NCI-H345 treated with DMSO at 0.1 percent for 48 hours (cell line): ENCODE measurements around the gene WASL.
A peak's percentile ranks its signal among the peaks of the same experiment; 100 is the strongest.
"Not testable (repeated sequence)": the region's sequence is repeated elsewhere in the genome, so short reads cannot be mapped to it uniquely, and the experiment has no call there.

Source experiments
- DNase-seq: peaks from one replicate; lab custom pipeline; 2025; ENCODE audit not compliant: unreplicated experiment; lab: John Stamatoyannopoulos, UW

WASL gene

GRCh38 chr7:123769371-123769770 is 20.6 kb upstream of the WASL start:
- DNase-seq, result no peak

GRCh38 chr7:123768493-123768892 is 19.7 kb upstream of the WASL start:
- DNase-seq, result no peak

GRCh38 chr7:123763191-123763661 is 14.4 kb upstream of the WASL start:
- DNase-seq, result no peak

GRCh38 chr7:123761729-123762128 is 12.9 kb upstream of the WASL start:
- no peak for DNase-seq

GRCh38 chr7:123757095-123757494 is 8.3 kb upstream of the WASL start:
- no peak for DNase-seq

- no peak for DNase-seq
Measured at GRCh38 chr7:123755338-123755737, 6.5 kb upstream of the WASL start.

- DNase-seq, result no peak
Measured at GRCh38 chr7:123754271-123754871, 5.6 kb upstream of the WASL start.

GRCh38 chr7:123752534-123752933 is 3.7 kb upstream of the WASL start:
- no peak for DNase-seq

- DNase-seq, result no peak
Measured at GRCh38 chr7:123751821-123752220, 3.0 kb upstream of the WASL start.

- no peak for DNase-seq
Measured at GRCh38 chr7:123750389-123751230, 1.8 kb upstream of the WASL start.

GRCh38 chr7:123749537-123749857 is 694 bp upstream of the WASL start:
- no peak for DNase-seq

GRCh38 chr7:123748171-123748733 is 551 bp downstream of the WASL start:
- no peak for DNase-seq

- DNase-seq, result peak; percentile 29
Measured at GRCh38 chr7:123747620-123748141, 1.1 kb downstream of the WASL start.

- no peak for DNase-seq
Measured at GRCh38 chr7:123746931-123747488, 1.8 kb downstream of the WASL start.

- no peak for DNase-seq
Measured at GRCh38 chr7:123746055-123746454, 2.7 kb downstream of the WASL start.

- DNase-seq, result no peak
Measured at GRCh38 chr7:123745437-123745836, 3.4 kb downstream of the WASL start.

GRCh38 chr7:123744416-123744815 is 4.4 kb downstream of the WASL start:
- DNase-seq, result no peak

- DNase-seq, result no peak
Measured at GRCh38 chr7:123741940-123742339, 6.9 kb downstream of the WASL start.

GRCh38 chr7:123738808-123739207 is 10.0 kb downstream of the WASL start:
- DNase-seq, result no peak

- no peak for DNase-seq
Measured at GRCh38 chr7:123738356-123738755, 10.4 kb downstream of the WASL start.

- not testable (repeated sequence) for DNase-seq
Measured at GRCh38 chr7:123737168-123737674, 11.6 kb downstream of the WASL start.

GRCh38 chr7:123735539-123735938 is 13.3 kb downstream of the WASL start:
- no peak for DNase-seq
